ENCODE data around the gene CCDC51. TPM values are rescaled to one million over a fixed set of nuclear protein-coding genes. Genes with fewer than 3 reads are reported as not detected.

Gene CCDC51
- total RNA-seq, 1 experiment from 2014 or later: 11.8 TPM

GRCh38 chr3:48446043-48446424, 6.1 kb upstream of the CCDC51 start:
- no peaks in the 10 kb centered on the region for H3K4me1 ChIP-seq (ENCODE audit: insufficient read depth, low read length, poor library complexity, severe bottlenecking)
- BruUV-seq (replicated peaks): no TSS peak
- peak overlapping the region; percentile 77 for H3K4me3 ChIP-seq (ENCODE audit: low read depth, low read length, poor library complexity, severe bottlenecking)
- ChIA-PET POLR2A (ENCODE audit: low non-redundant PET) (no interaction called here), CTCF (interaction anchor here (1.6 kb wide), 1 partner anchor 10 kb away, joined by 6 read pairs; no protein-coding TSS in a partner anchor)
- H3K27me3 ChIP-seq (replicated peaks; ENCODE audit: insufficient read depth, low read depth, low read length, poor library complexity): no peaks in the 10 kb centered on the region
- H3K9me3 ChIP-seq (ENCODE audit: low read depth, low read length, poor library complexity, severe bottlenecking): no peaks in the 10 kb centered on the region
- TF ChIP-seq EZH2 (IDR thresholded peaks at IDR 0.05; ENCODE audit: borderline replicate concordance, low read depth, low read length, poor library complexity, severe bottlenecking) (no peak), CTCF (conservative IDR thresholded peaks at IDR 0.05; ENCODE audit: low read depth, low read length) (no peak)
- peak overlapping the region; percentile 80 for H3K27ac ChIP-seq (ENCODE audit: low read depth, low read length, poor library complexity, severe bottlenecking)
- intact Hi-C loops (cut with micrococcal nuclease; ENCODE audit: unreplicated experiment): no loop called here
- H3K36me3 ChIP-seq (ENCODE audit: insufficient read depth, low read length, poor library complexity, severe bottlenecking): peaks cover 6% of the 10 kb centered on the region
- no peak for DNase-seq (ENCODE audit: low spot score)

DNA sequence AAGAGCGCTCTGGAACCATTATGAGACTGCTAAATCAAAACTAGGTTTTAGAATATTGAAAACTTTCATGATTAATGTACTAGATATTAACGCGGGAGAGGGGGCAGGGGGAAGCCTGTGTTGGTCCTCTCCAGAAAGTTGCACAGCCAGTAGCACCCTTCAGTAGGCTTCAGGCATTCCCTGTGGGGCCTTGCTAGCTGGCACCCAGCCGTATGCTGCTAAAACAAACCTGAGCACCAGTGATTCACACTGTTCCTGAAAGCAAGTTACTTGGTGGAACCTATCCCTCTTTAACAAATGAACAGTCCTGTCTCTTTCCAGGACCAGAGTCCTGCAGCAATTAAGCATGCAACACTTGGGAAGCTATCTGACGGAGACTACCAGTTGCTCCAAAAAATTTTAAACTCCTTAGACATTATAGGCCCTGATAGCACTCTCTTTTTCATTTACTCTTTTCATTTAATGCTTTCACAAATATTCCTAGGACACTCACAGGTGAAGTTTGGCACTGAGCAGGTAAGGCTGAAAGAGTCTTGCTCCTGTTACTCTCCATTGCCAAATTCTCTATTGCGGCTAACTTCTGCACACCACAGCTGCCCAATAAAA, 5.5 kb upstream of the CCDC51 start:
- intact Hi-C loops (cut with micrococcal nuclease; ENCODE audit: unreplicated experiment): no loop called here
- POLR2A ChIA-PET (ENCODE audit: low non-redundant PET): no interaction called here

GRCh38 chr3:48441940-48442339, 2.0 kb upstream of the CCDC51 start:
- Histone ChIP-seq H3K27ac (ENCODE audit: low read depth, low read length, poor library complexity, severe bottlenecking) (no peak overlapping the region), H3K9me3 (ENCODE audit: low read depth, low read length, poor library complexity, severe bottlenecking) (no peaks in the 10 kb centered on the region), H3K4me1 (ENCODE audit: insufficient read depth, low read length, poor library complexity, severe bottlenecking) (no peaks in the 10 kb centered on the region), H3K36me3 (ENCODE audit: insufficient read depth, low read length, poor library complexity, severe bottlenecking) (peaks cover 6% of the 10 kb centered on the region), H3K27me3 (replicated peaks; ENCODE audit: insufficient read depth, low read depth, low read length, poor library complexity) (no peaks in the 10 kb centered on the region), H3K4me3 (ENCODE audit: low read depth, low read length, poor library complexity, severe bottlenecking) (peak overlapping the region; percentile 74)
- intact Hi-C loops (cut with micrococcal nuclease; ENCODE audit: unreplicated experiment): no loop called here
- CTCF ChIA-PET: no interaction called here
- POLR2A ChIA-PET (ENCODE audit: low non-redundant PET): no interaction called here
- no peak for DNase-seq (ENCODE audit: low spot score)
- no peak for TF ChIP-seq CTCF (conservative IDR thresholded peaks at IDR 0.05; ENCODE audit: low read depth, low read length)
- TF ChIP-seq EZH2 (IDR thresholded peaks at IDR 0.05; ENCODE audit: borderline replicate concordance, low read depth, low read length, poor library complexity, severe bottlenecking): no peak
- no TSS peak for BruUV-seq (replicated peaks)

More for the DNA sequence above, 5.5 kb upstream of the CCDC51 start:
- Histone ChIP-seq H3K27me3 (replicated peaks; ENCODE audit: insufficient read depth, low read depth, low read length, poor library complexity) (no peaks in the 10 kb centered on the region), H3K4me3 (ENCODE audit: low read depth, low read length, poor library complexity, severe bottlenecking) (peak overlapping the region; percentile 77), H3K9me3 (ENCODE audit: low read depth, low read length, poor library complexity, severe bottlenecking) (no peaks in the 10 kb centered on the region), H3K36me3 (ENCODE audit: insufficient read depth, low read length, poor library complexity, severe bottlenecking) (peaks cover 6% of the 10 kb centered on the region), H3K27ac (ENCODE audit: low read depth, low read length, poor library complexity, severe bottlenecking) (no peak overlapping the region), H3K4me1 (ENCODE audit: insufficient read depth, low read length, poor library complexity, severe bottlenecking) (no peaks in the 10 kb centered on the region)
- TF ChIP-seq EZH2 (IDR thresholded peaks at IDR 0.05; ENCODE audit: borderline replicate concordance, low read depth, low read length, poor library complexity, severe bottlenecking) (no peak), CTCF (conservative IDR thresholded peaks at IDR 0.05; ENCODE audit: low read depth, low read length) (no peak)
- DNase-seq (ENCODE audit: low spot score): no peak
- CTCF ChIA-PET: interaction anchor here (0.6 to 1.6 kb wide), 2 partner anchors 9 to 12 kb away, joined by 3 to 6 read pairs; no protein-coding TSS in a partner anchor
- BruUV-seq (replicated peaks): no TSS peak
